ENCODE results near the gene KIAA1328. TPM values are rescaled to one million over a fixed set of nuclear protein-coding genes. Genes with fewer than 3 reads are reported as not detected.

Gene KIAA1328
- total RNA-seq, 4 donors from 2014 or later = 15.4 to 51.2 (median 18.8) TPM

GRCh38 chr18:37139876-37140275 lies 310.9 kb downstream of the KIAA1328 start:
- TF ChIP-seq POLR2A (IDR thresholded peaks at IDR 0.05) = no peak
- TF ChIP-seq, protein P1, sequence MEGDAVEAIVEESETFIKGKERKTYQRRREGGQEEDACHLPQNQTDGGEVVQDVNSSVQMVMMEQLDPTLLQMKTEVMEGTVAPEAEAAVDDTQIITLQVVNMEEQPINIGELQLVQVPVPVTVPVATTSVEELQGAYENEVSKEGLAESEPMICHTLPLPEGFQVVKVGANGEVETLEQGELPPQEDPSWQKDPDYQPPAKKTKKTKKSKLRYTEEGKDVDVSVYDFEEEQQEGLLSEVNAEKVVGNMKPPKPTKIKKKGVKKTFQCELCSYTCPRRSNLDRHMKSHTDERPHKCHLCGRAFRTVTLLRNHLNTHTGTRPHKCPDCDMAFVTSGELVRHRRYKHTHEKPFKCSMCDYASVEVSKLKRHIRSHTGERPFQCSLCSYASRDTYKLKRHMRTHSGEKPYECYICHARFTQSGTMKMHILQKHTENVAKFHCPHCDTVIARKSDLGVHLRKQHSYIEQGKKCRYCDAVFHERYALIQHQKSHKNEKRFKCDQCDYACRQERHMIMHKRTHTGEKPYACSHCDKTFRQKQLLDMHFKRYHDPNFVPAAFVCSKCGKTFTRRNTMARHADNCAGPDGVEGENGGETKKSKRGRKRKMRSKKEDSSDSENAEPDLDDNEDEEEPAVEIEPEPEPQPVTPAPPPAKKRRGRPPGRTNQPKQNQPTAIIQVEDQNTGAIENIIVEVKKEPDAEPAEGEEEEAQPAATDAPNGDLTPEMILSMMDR (IDR thresholded peaks at IDR 0.05) = no peak
- no peaks in the 10 kb centered on the region for H3K27me3 ChIP-seq
- no peak overlapping the region for H3K27ac ChIP-seq
- no peaks in the 10 kb centered on the region for H3K4me1 ChIP-seq
- H3K4me3 ChIP-seq = no peak overlapping the region
- H3K9me3 ChIP-seq = peaks cover 0 to 7% (median 0%) of the 10 kb centered on the region in 4 donors
- no peaks in the 10 kb centered on the region for H3K36me3 ChIP-seq
- DNase-seq = no peak

- H3K27ac ChIP-seq = no peak overlapping the region
- H3K27me3 ChIP-seq = no peaks in the 10 kb centered on the region
- no peaks in the 10 kb centered on the region for H3K4me1 ChIP-seq
- DNase-seq = no peak
- H3K9me3 ChIP-seq = no peaks in the 10 kb centered on the region
- H3K4me3 ChIP-seq = no peak overlapping the region
- TF ChIP-seq, protein P1 (IDR thresholded peaks at IDR 0.05) = no peak
- TF ChIP-seq POLR2A (IDR thresholded peaks at IDR 0.05) = no peak
- H3K36me3 ChIP-seq = no peaks in the 10 kb centered on the region
Measured at GRCh38 chr18:37144921-37145320, 316.0 kb downstream of the KIAA1328 start.

DNA sequence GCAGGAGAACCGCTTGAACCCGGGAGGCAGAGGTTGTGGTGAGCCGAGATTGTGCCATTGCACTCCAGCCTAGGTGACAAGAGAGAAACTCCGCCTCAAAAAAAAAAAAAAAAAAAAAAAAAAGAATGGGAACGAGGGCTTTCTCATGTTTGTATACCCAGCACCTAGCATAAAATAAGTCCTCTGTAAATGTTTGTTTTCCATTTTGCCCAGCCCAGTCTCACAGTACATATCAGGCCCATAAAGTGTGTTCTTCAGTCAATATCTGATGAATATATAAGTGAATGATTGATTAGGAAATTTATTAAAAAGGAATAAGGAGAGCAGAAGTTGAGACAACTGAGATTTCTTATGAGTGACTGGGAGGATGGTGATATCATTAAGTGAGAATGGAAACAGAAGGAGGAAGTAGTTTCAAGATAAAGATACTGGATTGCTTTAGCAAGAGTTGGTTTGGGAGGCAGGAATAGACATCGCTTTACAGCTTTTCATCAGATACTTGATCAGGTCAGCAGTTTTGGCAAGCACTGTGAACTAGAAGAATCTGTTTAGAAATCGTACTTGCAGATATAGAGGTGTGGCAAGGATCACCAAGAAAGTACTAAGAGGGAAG lies 327.5 kb downstream of the KIAA1328 start:
- Histone ChIP-seq H3K27me3 (no peaks in the 10 kb centered on the region), H3K4me1 (no peaks in the 10 kb centered on the region), H3K9me3 (no peaks in the 10 kb centered on the region), H3K36me3 (no peaks in the 10 kb centered on the region), H3K4me3 (no peak overlapping the region), H3K27ac (no peak overlapping the region)
- TF ChIP-seq POLR2A (IDR thresholded peaks at IDR 0.05) = no peak
- TF ChIP-seq, protein P1 (IDR thresholded peaks at IDR 0.05) = no peak
- DNase-seq = no peak

DNA sequence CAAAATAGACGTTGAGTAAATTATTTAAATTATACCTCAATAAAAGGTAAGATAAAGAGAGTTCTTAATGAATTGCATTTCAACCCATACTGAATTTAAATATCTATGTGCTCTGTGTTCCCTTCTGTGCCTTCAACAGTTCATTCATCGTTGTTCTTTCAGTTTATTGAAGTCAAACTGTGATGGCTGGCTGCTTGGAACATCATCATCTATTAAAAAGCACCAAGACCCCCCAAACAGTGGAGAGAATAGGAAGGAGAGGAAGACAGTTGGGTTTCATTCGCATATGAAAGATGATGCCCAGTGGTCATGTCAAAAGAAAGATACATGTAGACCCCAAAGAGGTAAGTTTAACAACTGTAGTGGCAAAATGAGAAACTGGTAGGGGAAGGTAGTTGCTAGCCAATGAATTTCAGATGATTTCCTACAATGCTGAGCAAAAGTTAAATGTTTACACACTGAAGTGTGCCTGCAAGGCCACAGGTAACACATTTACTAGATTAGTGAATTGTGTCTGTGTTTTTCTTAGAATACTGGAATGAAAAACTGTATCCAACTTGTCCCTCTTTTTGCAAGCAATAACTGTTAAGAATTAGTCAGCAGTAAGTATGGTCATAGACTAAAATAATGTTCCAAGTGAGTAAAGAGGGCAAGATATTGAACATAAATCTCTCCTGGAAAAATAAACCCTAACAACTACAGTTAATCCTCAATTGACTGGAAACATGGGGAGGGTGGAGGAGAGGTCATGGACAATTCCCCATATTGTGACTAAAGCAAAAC lies 331.3 kb downstream of the KIAA1328 start:
- no peak for DNase-seq
- H3K4me3 ChIP-seq = no peak overlapping the region
- no peaks in the 10 kb centered on the region for H3K9me3 ChIP-seq
- no peak for TF ChIP-seq POLR2A (IDR thresholded peaks at IDR 0.05)
- TF ChIP-seq, protein P1 (IDR thresholded peaks at IDR 0.05) = no peak
- no peaks in the 10 kb centered on the region for H3K27me3 ChIP-seq
- H3K27ac ChIP-seq = no peak overlapping the region
- H3K36me3 ChIP-seq = no peaks in the 10 kb centered on the region
- H3K4me1 ChIP-seq = no peaks in the 10 kb centered on the region

DNA sequence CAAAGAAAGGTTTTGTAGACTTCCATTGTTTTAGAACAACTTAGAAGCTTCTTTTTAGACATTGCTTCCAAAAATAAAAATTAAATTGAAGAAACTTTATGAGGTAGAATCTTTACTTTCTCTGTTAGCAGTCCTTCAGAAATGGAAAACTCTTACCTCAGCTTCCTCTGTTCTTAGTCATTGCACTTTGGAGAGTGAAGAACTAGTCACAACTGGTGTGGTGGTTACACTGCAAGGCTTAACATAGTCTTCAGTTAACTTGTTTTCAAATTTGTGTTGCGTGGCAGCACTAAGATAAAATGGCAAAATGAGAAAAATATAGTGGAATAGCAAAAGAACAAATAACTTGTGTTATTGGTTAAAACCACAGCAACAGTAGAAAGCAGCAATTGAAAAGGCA lies 332.6 kb downstream of the KIAA1328 start:
- no peaks in the 10 kb centered on the region for H3K9me3 ChIP-seq
- no peaks in the 10 kb centered on the region for H3K27me3 ChIP-seq
- no peaks in the 10 kb centered on the region for H3K4me1 ChIP-seq
- no peaks in the 10 kb centered on the region for H3K36me3 ChIP-seq
- DNase-seq = no peak
- H3K27ac ChIP-seq = no peak overlapping the region
- TF ChIP-seq POLR2A (IDR thresholded peaks at IDR 0.05) = no peak
- TF ChIP-seq, protein P1 (IDR thresholded peaks at IDR 0.05) = no peak
- H3K4me3 ChIP-seq = no peak overlapping the region

All from Peyer's patch (tissue), 4 donors.